IPS-11a (cell line): ENCODE results near the gene HYAL3.
"Not testable (repeated sequence)": the region's sequence is repeated elsewhere in the genome, so short reads cannot be mapped to it uniquely, and the experiment has no call there.

Experiments
- H3K4me3 ChIP-seq: one replicate; pipeline ENCODE4 v1.5.1; 2013; ENCODE audit warnings: low read depth, low read length, control low read depth

HYAL3 gene

GRCh38 chr3:50292159-50293078 lies 6.8 kb downstream of the HYAL3 start, which contains the start of gene IFRD2:
IFRD2 (minus strand) TSS chr3:50292429; CDS start chr3:50292274, 155 bp downstream.
- peak within 1 kb of the TSS; percentile 84 for H3K4me3 ChIP-seq

GRCh38 chr3:50290161-50290641 lies 9.0 kb downstream of the HYAL3 start:
- no peak overlapping the region for H3K4me3 ChIP-seq

GRCh38 chr3:50289130-50289529 lies 10.1 kb downstream of the HYAL3 start:
- no peak overlapping the region for H3K4me3 ChIP-seq

GRCh38 chr3:50288387-50289007 lies 10.7 kb downstream of the HYAL3 start:
- no peak overlapping the region for H3K4me3 ChIP-seq

DNA sequence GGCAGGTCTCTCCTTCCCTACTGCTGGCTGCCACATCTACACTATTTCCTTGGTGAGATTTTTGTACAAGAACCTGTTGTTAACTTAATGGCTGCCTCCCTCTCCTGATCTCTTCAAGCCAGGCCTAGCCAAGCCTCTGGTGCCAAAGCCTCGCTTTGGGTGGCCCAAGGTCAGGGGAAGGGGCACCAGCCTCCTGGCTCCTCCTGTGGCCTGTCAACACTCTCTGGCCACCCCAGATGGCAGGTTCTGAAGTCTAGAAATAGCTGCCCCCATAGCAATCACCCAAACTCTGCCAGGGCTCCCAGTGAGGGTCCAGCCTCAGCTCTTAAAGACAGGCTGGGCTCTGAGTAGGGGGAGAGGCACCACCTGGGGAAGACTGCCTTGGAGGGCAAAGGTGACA lies 11.9 kb downstream of the HYAL3 start:
- no peak overlapping the region for H3K4me3 ChIP-seq

DNA sequence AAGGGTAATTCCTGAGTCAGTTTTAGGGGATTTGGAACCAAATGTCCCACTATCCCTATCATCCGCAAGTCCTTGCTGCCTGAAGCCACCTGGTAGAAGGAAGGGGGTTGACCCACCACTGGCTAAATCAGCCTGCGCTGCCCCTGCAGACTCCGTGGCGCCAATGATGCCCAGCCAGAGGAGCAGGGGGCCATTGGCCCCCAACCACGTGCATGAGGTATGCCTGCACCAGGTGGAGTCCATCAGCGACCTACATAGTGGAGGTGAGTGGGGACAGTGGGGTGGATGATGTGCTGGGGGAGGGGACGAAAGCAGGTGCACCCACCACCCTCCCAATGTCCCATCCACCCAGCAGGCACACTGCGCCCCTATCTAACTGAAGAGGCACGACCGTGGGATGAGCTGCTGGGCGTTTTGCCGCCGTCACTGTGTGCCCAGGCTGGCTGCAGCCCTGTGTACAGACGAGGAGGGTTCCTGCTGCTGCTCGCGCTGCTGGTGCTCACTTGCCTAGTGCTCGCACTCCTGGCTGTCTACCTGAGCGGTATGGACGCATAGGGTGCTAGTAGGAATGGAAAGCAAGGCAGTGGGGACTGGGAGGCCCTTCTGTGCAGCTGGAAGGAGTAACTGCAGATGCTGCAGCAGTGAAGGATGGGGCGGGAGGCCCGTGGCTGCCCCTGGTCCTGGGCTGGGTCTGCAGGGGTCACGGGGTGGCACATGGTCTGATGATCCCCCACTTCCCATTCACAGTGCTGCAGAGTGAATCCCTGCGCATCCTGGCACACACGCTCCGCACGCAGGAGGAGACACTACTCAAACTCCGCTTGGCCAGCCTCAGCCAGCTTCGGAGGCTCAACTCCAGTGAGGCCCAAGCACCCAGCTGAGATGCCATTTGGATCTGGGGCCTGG lies 12.6 kb downstream of the HYAL3 start:
- no peak overlapping the region for H3K4me3 ChIP-seq

- not testable (repeated sequence) for H3K4me3 ChIP-seq
Observed at GRCh38 chr3:50284121-50284520, 15.1 kb downstream of the HYAL3 start.

DNA sequence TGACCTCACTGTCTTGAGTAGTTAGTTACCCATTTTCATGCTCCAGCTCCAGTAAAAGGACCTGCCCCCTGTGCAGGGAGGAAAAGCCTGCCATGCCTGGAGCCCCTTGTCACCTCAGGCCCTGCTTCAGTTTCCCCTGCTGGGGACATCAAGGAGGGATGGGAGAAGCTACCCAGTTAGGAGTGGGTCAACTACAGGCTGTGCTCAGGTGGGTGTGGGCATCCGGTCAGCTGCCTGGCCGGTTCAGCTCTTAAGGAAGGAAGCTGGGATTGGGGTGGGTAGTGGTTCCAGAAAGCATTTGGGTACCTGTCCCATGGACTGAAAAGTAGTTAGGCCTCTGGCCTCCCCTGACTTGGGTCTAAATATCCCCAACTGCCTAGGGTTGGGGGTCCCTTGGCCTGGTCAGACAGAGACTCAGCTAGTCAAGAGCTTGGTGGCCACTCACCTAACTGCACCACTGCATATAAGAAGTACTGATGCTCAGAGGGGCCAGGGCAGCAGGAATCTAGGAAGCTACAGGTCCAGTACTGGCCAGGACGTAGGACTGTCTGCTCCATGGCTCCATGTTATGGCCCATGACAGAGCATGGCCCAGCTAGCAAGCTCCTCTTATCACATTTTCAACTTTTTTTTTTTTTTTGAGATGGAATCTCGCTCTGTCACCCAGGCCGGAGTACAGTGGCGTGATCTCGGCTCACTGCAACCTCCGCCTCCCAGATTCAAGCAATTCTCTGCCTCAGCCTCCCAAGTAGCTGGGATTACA lies 19.8 kb downstream of the HYAL3 start:
- no peak overlapping the region for H3K4me3 ChIP-seq

DNA sequence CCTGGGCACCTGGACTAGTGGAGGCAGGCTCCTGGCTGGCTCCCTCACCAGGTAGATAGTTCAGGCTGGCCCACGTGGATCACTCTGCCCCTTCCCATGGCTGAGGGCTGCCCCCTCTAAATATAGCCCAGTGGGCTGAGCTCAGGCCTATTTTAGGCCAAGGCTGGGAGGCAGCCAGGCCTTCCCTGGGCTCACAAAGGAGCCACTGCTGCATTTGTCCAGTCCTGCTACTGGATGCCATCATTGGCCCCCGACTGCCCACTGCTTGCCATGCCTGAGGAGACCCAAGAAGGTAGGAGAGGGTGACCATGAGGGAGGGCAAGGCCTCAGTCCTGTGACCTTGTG lies 20.4 kb downstream of the HYAL3 start, which contains the start of gene LSMEM2:
LSMEM2 (plus strand) TSS at position 208 of the 345 bp plus-strand sequence; CDS start at position 235, 27 bp downstream.
- no peak within 1 kb of the TSS for H3K4me3 ChIP-seq

- H3K4me3 ChIP-seq, result no peak overlapping the region
Observed at GRCh38 chr3:50278123-50278879, 20.9 kb downstream of the HYAL3 start.

- H3K4me3 ChIP-seq, result no peak overlapping the region
Observed at GRCh38 chr3:50276762-50277101, 22.5 kb downstream of the HYAL3 start.

DNA sequence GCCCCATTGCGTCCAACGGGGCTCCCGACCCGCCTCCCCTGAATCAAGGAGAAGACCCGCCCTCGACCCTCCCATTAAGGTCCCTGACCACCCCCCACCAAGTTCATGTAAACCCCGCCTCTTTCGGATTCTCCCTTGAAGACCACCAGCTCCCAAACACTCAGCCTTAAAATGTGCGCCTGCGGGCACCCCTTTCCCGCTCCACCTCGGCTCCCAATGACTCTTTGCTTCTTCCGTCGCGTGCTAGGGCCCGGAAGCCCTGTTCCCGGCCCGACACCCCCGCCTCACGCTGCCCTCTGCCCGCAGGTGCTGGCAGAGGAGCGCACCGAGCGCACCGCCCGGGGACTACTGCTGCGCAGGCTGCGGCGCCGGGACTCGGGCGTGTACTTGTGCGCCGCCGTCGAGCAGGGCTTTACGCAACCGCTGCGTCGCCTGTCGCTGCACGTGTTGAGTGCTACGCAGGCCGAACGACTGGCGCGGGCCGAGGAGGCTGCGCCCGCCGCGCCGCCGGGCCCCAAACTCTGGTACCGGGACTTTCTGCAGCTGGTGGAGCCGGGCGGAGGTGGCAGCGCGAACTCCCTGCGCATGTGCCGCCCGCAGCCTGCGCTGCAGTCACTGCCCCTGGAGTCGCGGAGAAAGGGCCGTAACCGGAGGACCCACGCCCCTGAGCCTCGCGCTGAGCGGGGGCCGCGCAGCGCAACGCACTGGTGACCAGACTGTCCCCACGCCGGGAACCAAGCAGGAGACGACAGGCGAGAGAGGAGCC lies 23.0 kb downstream of the HYAL3 start:
- H3K4me3 ChIP-seq, result no peak overlapping the region

GRCh38 chr3:50275141-50275995 lies 23.8 kb downstream of the HYAL3 start:
- H3K4me3 ChIP-seq, result peak overlapping the region; percentile 13

- peak overlapping the region; percentile 13 for H3K4me3 ChIP-seq
Observed at GRCh38 chr3:50274371-50275104, 24.7 kb downstream of the HYAL3 start.

DNA sequence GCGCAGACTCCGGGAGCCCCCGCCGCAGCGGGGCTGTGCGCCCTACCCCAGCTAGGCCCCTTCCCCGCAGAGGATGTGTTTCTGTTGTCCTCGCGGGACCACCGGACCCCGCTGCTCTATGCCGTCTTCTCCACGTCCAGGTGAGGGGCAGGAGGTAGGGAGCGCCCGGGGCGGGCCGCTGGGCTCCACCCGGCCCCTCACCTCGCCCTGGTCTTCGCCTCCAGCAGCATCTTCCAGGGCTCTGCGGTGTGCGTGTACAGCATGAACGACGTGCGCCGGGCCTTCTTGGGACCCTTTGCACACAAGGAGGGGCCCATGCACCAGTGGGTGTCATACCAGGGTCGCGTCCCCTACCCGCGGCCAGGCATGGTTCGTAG lies 25.5 kb downstream of the HYAL3 start:
- H3K4me3 ChIP-seq, result no peak overlapping the region

- peak overlapping the region; percentile 13 for H3K4me3 ChIP-seq
Observed at GRCh38 chr3:50272911-50273688, 26.1 kb downstream of the HYAL3 start.

GRCh38 chr3:50272538-50272910 lies 26.7 kb downstream of the HYAL3 start:
- H3K4me3 ChIP-seq, result not testable (repeated sequence)
